Fibroblast of skin of right quadriceps (primary cell): Measurements from ENCODE around the gene FBXO2.

Experiments used
- DNase-seq: peaks from one replicate; pipeline ENCODE4 v3.0.0-alpha.2; 2013

The FBXO2 gene

DNA sequence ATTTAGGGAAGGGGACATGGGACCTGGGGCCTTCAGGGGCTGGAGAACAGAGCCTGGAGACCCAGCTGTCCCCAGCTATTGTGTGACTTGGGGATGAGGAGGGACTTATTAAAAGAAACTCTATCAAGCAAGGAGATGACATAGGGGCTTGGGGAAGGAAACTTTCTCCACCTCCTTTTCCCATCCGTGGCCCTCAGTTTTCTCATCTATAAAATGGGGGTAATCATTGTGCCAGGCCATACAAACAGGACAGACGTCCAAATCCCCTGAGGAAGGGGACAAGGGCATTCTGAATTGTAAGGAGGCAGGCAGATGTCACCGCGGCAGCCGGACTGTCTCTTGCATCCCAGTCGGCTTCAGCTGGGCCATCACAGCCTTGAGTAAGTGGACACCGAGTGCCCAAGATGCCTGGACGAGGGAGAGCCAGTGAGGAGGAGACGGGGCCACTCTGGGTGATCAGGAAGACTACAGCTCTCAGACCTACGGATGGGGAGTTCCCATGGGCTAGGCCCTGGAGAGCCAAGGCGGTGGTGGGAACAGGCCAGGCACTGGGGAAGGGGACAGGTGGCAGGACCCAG is 1.9 kb downstream of the FBXO2 start:
- no peak for DNase-seq

GRCh38 chr1:11651017-11651416 is 3.2 kb downstream of the FBXO2 start:
- DNase-seq: no peak

GRCh38 chr1:11650331-11650991 is 3.8 kb downstream of the FBXO2 start:
- DNase-seq: peak; percentile 41

- no peak for DNase-seq
Measured at GRCh38 chr1:11649624-11650330, 4.5 kb downstream of the FBXO2 start.

DNA sequence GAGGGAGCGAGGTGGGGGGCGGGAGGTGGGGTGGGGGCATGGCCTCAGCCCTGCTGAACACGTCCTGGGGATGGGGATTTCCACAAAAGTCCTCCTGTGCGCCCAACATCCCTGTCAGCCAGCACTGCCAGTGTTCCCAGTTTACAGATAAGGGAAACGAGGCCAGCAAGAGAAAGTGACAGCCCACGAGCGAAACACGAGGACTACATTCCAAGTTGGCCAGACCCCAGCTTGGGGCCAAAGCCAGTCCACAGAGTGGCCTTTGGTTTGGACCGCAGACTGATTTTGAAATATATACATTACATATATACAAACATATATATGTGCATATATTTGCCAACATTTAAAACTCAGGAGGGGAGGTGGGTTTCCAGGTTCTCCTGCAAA is 5.0 kb downstream of the FBXO2 start:
- DNase-seq: no peak

- DNase-seq: no peak
Measured at GRCh38 chr1:11648732-11649158, 5.5 kb downstream of the FBXO2 start.

- no peak for DNase-seq
Measured at GRCh38 chr1:11648039-11648438, 6.2 kb downstream of the FBXO2 start.

DNA sequence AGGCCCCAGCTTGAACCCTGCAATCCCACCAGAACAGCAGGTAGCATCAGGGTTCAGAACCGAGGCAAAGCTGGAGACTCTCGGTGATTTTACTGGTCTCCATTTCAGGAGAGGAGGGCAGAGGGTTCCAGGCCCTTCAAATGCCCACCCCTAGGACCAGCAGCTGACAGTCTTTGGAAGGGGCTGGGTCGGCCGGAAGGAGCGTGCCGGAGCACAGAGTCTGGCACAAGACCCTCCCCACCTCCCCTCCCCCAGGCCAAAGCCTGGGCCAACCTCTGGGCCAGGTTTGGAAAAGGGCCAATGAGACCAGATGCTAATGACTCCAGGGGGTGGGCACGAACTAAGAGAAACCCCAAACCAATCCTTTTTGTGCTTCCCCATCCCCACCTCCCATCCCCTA is 6.9 kb downstream of the FBXO2 start:
- DNase-seq: no peak

- DNase-seq: no peak
Measured at GRCh38 chr1:11646317-11646716, 7.9 kb downstream of the FBXO2 start.

GRCh38 chr1:11645670-11646265 is 8.5 kb downstream of the FBXO2 start:
- peak; percentile 53 for DNase-seq

- DNase-seq: no peak
Measured at GRCh38 chr1:11645270-11645669, 9.0 kb downstream of the FBXO2 start.

DNA sequence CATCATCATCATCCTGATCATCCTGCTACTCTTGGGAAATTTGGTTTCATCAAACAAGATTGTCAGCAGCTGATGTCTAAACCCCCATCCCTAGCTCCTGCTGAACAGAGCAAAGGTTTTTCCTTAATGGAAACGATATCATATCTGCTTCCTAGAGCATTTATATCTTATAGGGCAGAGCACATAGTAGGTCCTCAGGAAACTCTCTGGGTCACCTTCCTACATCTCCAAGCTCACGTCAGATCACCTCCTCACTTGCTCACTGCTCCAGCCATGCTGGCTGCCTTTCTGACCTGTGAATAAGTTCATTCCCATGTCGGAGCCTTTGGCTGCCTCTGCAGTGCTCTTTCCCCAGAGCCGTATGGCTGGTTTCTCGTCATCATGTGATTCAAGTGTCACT is 10.4 kb downstream of the FBXO2 start:
- no peak for DNase-seq

DNA sequence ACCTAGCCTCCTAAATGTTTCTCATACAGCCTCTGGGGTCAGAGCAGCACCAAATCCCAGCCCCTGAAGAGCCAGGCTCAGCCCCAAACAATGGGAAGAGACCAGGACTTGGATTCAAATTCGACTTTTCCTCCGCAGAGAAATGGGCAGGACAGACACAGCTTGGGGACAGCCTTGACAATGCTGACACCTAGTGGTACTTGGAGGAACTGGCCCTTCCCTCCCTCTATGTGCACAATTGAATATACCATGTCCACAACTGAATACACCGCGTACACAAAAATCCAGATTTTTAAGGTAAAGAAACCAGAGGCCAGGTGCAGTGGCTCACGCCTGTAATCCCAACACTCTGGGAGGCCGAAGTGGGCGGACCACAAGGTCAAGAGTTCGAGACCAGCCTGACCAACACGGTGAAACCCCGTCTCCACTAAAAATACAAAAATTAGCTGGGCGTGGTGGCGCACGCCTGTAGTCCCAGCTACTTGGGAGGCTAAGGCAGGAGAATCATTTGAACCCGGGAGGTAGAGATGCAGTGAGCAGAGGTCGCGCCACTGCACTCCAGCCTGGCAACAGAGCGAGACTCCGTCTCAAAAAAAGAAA is 11.7 kb downstream of the FBXO2 start:
- peak; percentile 52 for DNase-seq

DNA sequence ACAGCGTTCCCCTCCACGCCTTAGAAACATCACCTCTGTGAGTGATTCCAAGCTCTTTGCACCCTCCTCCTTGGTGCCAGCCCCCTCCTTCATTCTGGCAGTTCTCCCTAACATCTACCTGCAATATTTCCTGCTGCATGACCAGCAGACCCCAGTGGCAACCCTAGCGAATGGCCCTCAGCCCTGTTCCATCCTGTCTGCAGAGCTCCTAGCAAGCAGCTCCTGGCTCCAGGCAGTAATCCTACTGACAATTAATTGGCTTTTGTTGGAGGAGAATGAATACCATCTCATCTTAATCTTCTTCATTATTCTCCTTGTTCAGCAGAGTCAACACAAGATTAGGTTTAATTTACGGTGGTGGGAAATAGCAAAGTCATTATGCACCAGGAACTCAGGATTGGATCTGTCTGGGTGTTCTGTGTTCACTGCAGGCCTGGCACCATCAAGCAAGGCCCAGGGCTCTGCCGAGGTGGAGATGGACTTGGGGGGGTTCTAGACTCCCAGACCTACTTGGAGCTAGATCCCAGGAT is 12.4 kb downstream of the FBXO2 start:
- no peak for DNase-seq

DNA sequence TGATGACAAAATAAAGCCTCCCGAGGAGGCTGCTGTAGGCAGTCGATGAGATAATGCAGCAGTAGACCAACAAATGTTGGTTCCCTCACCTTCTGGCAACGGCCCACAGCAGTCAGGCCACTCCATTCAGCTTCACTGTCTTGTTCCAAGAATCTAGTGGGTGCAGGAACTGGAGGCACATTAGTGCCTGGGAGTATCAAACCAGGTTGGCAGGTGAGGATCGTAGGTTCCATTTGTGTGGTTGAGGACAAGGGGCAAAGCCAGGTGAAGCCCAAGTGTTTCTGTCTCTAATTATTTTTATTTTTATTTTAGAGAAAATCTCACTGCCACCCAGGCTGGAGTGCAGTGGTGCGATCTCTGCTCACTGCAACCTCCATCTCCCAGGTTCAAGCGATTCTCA is 13.3 kb downstream of the FBXO2 start:
- no peak for DNase-seq

- no peak for DNase-seq
Measured at GRCh38 chr1:11640101-11640500, 14.1 kb downstream of the FBXO2 start.

DNA sequence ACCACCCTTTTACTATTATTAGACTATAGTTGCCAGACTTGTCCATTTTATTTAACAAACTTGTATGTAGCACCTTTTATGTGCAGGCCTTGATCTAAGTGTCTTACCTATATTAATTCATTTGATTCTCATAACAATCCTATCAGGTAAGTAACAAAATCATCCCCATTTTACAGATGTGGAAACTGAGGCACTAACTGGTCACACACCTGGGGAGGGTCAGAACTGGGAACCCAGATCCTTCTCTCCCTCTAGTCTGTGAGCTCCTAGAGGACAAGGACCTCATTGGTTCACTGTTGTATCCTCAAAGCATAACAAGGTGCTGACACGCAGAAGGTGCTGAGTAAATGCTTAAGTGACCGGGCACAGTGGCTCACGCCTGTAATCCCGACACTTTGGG is 14.9 kb downstream of the FBXO2 start:
- no peak for DNase-seq

DNA sequence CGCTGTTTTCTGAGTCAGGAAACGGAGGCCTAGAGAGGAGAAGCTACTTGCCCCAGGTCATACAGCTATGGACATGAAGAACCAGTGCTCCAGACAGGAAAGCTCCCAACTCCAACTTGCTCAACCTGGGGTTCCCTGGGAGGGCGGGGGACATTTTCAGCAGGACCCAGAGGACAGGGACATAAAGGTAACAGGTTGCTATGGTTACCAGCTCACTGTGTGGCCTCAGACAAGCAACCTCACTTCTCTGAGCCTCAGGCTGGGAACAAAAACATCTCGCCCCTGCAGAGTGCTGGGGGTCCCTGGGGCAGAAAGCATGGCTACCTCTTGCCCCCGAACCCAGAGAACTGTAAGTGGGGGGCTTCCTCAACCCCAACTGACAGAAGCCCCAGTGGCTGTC is 16.1 kb downstream of the FBXO2 start:
- no peak for DNase-seq

DNA sequence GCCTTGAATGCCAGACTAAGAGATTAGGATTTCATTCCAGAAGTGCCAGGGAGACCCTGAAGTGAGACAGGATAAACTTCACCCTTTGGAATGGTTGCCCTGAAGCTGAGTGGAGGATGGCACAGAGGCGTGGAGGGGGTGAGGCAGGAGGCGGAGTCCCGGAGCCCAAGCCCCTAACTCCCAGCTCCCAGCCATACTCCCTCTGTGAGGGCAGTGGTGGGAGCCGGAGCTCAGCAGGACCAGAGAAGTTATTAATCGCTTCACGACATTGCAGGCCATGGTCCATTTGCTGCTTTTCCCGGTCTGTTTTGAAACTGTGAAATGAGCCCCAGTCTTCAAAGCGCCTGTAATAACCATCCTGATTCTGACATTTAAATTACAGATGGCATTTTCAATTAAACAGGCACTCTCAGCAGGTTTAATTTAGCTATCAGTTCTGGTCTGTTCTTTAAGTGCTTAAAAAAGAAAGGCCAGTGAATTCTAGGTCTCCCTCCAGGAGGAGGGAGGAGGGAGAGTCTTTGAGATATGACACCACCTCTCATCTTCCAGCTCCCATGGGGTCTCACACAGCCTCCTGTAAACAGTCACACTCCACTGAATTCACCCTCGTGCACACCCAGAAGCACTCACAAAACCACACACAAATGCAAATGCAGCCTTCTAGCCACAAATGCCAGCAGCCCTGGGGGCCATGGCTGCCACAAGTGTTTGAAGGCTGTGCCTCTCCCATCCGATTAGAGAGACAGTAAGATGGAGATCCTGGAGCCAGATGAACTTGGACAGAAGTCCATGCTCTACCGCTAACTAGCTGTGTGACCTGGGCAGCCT is 19.6 kb downstream of the FBXO2 start:
- DNase-seq: no peak

DNA sequence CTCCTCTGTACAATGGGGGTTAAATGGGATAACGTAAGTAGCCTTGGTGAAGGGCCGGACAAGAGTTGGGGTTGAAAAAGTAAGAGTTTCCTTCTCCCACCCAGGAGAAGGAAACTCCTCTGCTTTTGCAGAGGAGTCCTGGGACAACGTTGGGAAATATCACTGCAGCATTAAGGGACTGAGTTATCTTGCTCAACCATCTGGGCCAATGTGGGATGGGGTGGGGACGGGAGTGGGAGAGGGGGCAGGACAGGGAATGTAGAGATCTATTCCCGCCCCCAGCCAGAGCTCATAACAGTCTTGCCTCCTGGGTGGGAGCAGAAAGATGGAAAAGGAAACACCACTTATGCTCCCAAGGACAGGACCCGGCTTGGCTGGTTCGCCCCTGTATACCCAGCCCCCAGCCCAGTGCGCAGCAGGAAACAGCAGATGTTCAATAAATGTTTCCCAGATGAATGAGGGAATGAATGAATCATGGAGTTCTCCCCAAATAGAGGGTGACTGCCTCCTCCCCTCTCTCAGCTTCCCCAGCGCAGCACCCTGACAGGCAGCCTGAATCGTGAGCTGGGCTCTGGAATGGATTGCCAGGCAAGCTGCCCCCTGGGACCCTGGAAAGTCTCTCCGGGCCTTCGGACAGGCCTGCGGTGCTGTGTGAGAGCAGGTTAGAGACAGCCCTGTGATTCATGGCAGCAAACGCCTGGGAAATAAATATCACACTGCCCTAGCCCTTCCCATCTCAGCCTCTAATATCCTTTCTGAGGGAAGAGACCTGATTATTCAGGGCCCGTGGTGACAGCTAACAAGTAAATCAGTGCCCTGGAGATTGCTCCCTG is 24.8 kb downstream of the FBXO2 start:
- DNase-seq: no peak

GRCh38 chr1:11628767-11629166 is 25.5 kb downstream of the FBXO2 start:
- no peak for DNase-seq

- DNase-seq: no peak
Measured at GRCh38 chr1:11626551-11626950, 27.7 kb downstream of the FBXO2 start.
